PFSK-1 (cell line): ENCODE data around the gene TMSB4Y.

Experiments used
- POLR2AphosphoS5 ChIP-seq: IDR thresholded peaks from 2 replicates; pipeline ENCODE4 v1.6.1; 2012; ENCODE audit warnings: low read depth, mild to moderate bottlenecking, control low read depth, low read length, moderate library complexity
- TF ChIP-seq, protein P1 (sequence below), 2 experiments: IDR thresholded peaks; 2 replicates each; pipeline versions ENCODE4 v1.6.1 to v1.8.0; 2011 to 2012; ENCODE audit warnings: low read depth in 2 of 2, low read length in 2 of 2, control low read depth in 1 of 2, inconsistent platforms in 1 of 2, mild to moderate bottlenecking in 1 of 2, moderate library complexity in 1 of 2; ENCODE audit not compliant: insufficient read depth in 1 of 2

DNA sequence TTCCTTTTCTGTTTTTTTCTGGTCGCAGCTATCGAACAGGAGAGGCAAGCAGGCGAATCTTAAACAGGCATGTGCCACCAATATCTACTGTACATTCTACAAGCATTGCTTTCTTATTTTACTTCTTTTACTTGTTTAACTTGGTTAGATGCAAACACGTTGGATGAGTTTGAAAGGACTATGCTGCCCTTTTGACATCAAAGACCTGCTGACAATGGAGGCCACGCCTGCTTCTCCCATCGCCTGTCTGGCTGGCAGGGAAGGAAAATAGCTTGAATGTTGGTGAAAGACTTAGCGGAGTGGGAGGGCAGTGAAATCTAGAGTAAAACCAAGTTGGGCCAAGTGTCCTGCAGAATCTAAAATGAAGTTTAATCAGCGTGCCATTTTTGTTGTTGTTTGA, 1.5 kb downstream of the TMSB4Y start:
- no peak for TF ChIP-seq POLR2AphosphoS5
- TF ChIP-seq, protein P1, sequence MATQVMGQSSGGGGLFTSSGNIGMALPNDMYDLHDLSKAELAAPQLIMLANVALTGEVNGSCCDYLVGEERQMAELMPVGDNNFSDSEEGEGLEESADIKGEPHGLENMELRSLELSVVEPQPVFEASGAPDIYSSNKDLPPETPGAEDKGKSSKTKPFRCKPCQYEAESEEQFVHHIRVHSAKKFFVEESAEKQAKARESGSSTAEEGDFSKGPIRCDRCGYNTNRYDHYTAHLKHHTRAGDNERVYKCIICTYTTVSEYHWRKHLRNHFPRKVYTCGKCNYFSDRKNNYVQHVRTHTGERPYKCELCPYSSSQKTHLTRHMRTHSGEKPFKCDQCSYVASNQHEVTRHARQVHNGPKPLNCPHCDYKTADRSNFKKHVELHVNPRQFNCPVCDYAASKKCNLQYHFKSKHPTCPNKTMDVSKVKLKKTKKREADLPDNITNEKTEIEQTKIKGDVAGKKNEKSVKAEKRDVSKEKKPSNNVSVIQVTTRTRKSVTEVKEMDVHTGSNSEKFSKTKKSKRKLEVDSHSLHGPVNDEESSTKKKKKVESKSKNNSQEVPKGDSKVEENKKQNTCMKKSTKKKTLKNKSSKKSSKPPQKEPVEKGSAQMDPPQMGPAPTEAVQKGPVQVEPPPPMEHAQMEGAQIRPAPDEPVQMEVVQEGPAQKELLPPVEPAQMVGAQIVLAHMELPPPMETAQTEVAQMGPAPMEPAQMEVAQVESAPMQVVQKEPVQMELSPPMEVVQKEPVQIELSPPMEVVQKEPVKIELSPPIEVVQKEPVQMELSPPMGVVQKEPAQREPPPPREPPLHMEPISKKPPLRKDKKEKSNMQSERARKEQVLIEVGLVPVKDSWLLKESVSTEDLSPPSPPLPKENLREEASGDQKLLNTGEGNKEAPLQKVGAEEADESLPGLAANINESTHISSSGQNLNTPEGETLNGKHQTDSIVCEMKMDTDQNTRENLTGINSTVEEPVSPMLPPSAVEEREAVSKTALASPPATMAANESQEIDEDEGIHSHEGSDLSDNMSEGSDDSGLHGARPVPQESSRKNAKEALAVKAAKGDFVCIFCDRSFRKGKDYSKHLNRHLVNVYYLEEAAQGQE (IDR thresholded peaks at IDR 0.05; ENCODE audit: insufficient read depth in 1 of 2, low read depth in 2 of 2, low read length in 2 of 2): no peak
